Breast epithelium (tissue), 3 donors: Measurements from ENCODE around the gene LMNTD1.

ENCODE experiments used
- POLR2A ChIP-seq: fragments of 450-650 bp; IDR thresholded peaks from one replicate; pipeline ENCODE4 v1.6.1; 2016; ENCODE audit warnings: antibody characterized with exemption, mild to moderate bottlenecking, moderate library complexity
- POLR2AphosphoS5 ChIP-seq, 3 donors: sonication (generic); formaldehyde crosslinking; IDR thresholded peaks; one replicate each; pipeline ENCODE4 v1.6.1; 2017; ENCODE audit warnings: antibody characterized with exemption in 3 of 3
- TF ChIP-seq, protein P1 (sequence below), 3 donors: fragments of 450-650 bp; IDR thresholded peaks; one replicate each; pipeline ENCODE4 v1.5.1; 2016 to 2017; ENCODE audit warnings: antibody characterized with exemption in 3 of 3, mild to moderate bottlenecking in 3 of 3, moderate library complexity in 3 of 3

DNA sequence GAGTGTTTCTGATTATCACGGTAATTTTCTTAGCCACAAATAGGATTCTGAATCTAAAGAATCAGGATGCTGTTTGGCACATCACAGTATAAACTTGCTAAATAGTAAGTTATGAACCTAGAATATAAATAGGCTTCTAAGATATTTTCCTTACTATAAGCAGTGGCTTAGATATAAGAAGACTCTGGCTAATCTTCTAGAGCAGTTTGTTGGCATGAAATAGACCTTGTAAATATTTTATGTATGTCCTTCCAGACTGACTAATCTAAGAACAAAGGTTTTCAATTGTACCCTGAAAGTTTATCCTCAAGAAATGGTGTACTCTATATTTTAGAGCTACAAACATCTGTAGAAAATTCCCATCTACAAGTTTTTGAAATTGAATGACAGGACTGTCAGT, 48.3 kb downstream of the LMNTD1 start:
- TF ChIP-seq POLR2A (no peak), POLR2AphosphoS5 (IDR thresholded peaks at IDR 0.05) (no peak)
- TF ChIP-seq, protein P1, sequence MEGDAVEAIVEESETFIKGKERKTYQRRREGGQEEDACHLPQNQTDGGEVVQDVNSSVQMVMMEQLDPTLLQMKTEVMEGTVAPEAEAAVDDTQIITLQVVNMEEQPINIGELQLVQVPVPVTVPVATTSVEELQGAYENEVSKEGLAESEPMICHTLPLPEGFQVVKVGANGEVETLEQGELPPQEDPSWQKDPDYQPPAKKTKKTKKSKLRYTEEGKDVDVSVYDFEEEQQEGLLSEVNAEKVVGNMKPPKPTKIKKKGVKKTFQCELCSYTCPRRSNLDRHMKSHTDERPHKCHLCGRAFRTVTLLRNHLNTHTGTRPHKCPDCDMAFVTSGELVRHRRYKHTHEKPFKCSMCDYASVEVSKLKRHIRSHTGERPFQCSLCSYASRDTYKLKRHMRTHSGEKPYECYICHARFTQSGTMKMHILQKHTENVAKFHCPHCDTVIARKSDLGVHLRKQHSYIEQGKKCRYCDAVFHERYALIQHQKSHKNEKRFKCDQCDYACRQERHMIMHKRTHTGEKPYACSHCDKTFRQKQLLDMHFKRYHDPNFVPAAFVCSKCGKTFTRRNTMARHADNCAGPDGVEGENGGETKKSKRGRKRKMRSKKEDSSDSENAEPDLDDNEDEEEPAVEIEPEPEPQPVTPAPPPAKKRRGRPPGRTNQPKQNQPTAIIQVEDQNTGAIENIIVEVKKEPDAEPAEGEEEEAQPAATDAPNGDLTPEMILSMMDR (IDR thresholded peaks at IDR 0.05): no peak
